ENCODE measurements around the gene KLHL4.

KLHL4 gene

GRCh38 chrX:87580862-87581261 lies 63.3 kb downstream of the KLHL4 start:
- no peak overlapping the region for H3K4me3 ChIP-seq
- no peak for DNase-seq (ENCODE audit: low spot score)
- TF ChIP-seq, protein P1, sequence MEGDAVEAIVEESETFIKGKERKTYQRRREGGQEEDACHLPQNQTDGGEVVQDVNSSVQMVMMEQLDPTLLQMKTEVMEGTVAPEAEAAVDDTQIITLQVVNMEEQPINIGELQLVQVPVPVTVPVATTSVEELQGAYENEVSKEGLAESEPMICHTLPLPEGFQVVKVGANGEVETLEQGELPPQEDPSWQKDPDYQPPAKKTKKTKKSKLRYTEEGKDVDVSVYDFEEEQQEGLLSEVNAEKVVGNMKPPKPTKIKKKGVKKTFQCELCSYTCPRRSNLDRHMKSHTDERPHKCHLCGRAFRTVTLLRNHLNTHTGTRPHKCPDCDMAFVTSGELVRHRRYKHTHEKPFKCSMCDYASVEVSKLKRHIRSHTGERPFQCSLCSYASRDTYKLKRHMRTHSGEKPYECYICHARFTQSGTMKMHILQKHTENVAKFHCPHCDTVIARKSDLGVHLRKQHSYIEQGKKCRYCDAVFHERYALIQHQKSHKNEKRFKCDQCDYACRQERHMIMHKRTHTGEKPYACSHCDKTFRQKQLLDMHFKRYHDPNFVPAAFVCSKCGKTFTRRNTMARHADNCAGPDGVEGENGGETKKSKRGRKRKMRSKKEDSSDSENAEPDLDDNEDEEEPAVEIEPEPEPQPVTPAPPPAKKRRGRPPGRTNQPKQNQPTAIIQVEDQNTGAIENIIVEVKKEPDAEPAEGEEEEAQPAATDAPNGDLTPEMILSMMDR (IDR thresholded peaks at IDR 0.05) = no peak
- H3K27ac ChIP-seq = no peak overlapping the region

GRCh38 chrX:87582453-87582852 lies 64.9 kb downstream of the KLHL4 start:
- no peak for DNase-seq (ENCODE audit: low spot score)
- Histone ChIP-seq H3K27ac (no peak overlapping the region), H3K4me3 (no peak overlapping the region)
- TF ChIP-seq, protein P1 (IDR thresholded peaks at IDR 0.05) = no peak

DNA sequence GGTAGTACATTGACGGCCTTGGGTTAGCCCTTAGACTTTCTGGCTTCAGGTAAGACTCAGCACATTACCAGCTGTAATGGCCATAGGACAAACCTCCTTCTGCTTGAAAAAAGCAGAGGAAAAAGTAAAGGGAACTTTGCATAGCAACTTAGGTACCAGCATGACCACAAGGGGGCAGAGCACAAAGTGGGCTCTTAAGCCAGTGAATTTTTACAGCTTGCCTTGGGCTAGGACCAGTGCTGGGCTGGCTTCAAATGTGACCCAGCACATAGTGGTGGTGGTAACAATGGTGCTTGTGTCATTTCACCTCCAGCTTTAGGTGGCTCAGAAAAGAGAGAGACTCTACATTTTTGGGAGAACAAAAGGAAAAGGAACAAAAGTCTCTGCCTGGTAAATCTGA lies 66.1 kb downstream of the KLHL4 start:
- DNase-seq (ENCODE audit: low spot score) = no peak
- TF ChIP-seq, protein P1 (IDR thresholded peaks at IDR 0.05) = no peak
- H3K27ac ChIP-seq = no peak overlapping the region
- H3K4me3 ChIP-seq = no peak overlapping the region

GRCh38 chrX:87616371-87616770 lies 98.8 kb downstream of the KLHL4 start:
- DNase-seq (ENCODE audit: low spot score) = no peak
- no peak overlapping the region for H3K4me3 ChIP-seq
- H3K27ac ChIP-seq = no peak overlapping the region
- TF ChIP-seq, protein P1 (IDR thresholded peaks at IDR 0.05) = no peak

GRCh38 chrX:87621697-87622096 lies 104.1 kb downstream of the KLHL4 start:
- no peak overlapping the region for H3K4me3 ChIP-seq
- DNase-seq (ENCODE audit: low spot score) = no peak
- H3K27ac ChIP-seq = no peak overlapping the region
- TF ChIP-seq, protein P1 (IDR thresholded peaks at IDR 0.05) = no peak

DNA sequence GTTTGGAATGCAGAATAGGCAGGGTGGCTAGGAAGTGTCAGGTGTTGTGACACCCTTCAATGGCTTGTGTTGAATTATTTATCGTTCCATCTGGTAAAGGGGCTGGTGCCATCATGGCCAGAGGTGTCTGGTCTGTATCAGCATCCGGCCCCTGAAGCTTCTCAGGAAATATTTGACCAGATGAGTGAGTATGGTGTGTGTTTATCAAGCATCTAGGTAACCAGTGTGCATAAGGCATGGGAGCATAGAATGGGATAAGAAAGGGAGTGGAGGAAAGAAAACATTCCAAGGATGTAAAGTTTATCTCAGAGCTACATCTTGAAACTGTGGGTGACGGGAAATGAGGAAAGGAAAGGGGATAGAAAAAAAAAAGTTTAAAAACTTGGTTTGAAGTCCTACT lies 109.4 kb downstream of the KLHL4 start:
- Histone ChIP-seq H3K4me3 (no peak overlapping the region), H3K27ac (no peak overlapping the region)
- DNase-seq (ENCODE audit: low spot score) = no peak
- TF ChIP-seq, protein P1 (IDR thresholded peaks at IDR 0.05) = no peak

- Histone ChIP-seq H3K4me3 (no peak overlapping the region), H3K27ac (no peak overlapping the region)
- DNase-seq (ENCODE audit: low spot score) = no peak
- TF ChIP-seq, protein P1 (IDR thresholded peaks at IDR 0.05) = no peak
Observed at GRCh38 chrX:87634361-87634760, 116.8 kb downstream of the KLHL4 start.
